ENCODE measurements around the gene IL1R2.
A peak's percentile ranks its signal among the peaks of the same experiment; 100 is the strongest.

Gene IL1R2, protein sequence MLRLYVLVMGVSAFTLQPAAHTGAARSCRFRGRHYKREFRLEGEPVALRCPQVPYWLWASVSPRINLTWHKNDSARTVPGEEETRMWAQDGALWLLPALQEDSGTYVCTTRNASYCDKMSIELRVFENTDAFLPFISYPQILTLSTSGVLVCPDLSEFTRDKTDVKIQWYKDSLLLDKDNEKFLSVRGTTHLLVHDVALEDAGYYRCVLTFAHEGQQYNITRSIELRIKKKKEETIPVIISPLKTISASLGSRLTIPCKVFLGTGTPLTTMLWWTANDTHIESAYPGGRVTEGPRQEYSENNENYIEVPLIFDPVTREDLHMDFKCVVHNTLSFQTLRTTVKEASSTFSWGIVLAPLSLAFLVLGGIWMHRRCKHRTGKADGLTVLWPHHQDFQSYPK

DNA sequence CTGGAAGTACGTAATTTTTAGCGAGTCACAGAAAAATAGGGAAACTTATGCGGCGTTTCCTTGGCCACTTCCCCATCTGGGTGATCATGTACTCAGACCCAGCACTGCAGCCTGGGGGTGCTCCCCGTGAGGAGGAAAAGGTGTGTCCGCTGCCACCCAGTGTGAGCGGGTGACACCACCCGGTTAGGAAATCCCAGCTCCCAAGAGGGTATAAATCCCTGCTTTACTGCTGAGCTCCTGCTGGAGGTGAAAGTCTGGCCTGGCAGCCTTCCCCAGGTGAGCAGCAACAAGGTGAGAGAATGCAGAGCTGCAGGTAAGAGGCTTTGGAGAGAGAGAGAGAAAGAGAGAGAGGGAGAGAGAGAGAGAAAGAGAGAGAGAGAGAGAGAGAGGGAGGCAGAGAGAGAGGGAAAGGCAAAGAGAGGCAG is at the start of gene IL1R2:
Gene IL1R2, plus strand, starts transcription at position 240 of the 425 bp plus-strand sequence. CDS start 16,616 bp downstream, outside the sequence.
- DNase-seq (ENCODE audit: low read depth): no peak

DNA sequence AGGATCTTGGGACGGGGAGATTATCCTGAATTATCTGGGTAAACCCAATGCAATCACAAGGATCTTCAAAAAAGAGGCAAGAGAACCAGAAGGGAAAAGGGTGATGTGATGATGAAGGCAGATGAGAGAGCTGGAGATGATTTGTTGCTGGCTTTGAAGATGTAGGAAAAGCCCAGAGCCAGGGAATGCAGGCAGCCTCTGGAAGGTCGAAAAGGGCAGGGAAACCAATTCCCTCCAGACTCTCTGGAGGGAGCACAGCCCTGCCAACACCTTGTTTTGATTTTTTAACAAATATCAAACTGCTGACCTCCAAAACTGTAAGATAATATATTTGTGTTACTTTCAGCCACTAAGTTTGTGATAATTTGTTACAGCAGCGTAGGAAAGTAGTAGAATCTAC is 48.9 kb upstream of the IL1R2 start:
- no peak for DNase-seq (ENCODE audit: low read depth)

DNA sequence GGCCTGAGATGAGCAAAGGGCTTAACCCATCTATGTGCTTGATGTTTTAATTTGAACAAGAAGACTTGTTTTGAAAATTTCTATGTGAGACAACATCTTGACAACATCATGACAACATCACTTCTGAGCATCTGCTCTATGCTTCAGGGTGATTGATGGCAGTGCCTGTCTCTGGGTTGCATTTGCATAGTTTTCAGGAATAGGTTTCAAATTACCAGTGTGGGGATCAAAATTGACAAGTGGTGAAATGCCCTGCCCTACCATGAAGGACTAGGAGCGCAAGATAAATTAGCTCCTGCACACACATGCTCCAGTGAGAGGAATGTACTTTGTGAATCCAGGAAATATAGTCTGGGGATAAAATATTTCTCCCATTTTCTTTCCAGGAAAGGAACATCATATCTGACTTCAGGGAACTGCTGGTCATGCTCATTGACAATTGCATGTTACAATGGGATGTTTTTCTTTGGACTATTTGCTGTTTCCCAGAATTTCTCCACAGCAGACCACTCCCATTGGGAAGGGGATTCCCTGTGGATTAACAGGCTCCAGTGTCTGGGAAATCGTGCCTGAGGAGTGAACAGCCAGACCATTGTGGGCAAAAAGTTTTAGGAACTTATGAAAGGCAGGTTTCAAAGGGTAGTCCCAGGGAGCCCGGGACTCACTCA is 45.3 kb upstream of the IL1R2 start:
- DNase-seq (ENCODE audit: low read depth): no peak

DNA sequence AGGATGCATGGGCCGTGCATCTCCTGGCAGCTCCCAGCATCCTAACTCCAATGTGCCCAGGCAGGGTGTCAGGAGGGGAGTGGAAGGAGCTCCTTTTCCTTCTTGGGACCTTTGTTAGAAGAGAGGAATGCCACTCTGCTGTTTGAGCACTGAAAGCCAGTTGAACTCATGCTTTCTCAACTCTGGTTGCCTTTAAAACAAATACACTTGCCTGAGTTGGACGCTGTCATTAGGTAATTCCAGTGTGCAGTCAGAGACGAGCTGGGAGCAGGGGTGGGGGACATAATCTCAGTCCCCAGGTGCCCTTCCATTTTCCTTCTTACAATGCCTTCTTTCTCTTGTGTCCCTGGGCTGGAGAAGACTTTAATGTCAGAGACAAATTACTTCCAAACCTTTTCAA is 44.4 kb upstream of the IL1R2 start:
- no peak for DNase-seq (ENCODE audit: low read depth)

DNA sequence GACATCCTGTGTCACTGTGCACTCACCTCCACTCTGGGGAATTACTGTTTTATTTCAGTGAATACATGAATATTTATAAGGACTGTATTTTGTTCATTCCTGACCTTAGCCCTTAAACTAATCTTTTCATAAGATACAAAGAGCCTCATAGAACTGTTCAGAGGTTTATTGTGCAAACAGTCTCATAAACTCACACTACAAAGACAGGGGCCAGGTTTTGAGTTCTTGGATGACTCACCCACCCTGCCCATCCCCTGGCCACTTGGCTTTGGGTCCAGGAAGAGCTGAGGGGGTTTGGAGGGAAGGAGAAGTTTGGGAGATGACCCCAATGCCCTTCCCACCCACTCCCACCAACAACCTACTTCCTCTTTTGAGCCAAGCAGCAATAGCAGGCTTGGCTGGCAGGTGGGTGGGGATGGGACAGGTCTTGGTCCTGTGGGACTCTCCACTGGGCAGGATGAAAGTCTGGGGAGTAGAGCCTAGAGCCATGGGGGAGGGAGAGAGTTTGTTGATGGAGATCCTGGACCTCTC is 43.1 kb upstream of the IL1R2 start:
- DNase-seq (ENCODE audit: low read depth): no peak

DNA sequence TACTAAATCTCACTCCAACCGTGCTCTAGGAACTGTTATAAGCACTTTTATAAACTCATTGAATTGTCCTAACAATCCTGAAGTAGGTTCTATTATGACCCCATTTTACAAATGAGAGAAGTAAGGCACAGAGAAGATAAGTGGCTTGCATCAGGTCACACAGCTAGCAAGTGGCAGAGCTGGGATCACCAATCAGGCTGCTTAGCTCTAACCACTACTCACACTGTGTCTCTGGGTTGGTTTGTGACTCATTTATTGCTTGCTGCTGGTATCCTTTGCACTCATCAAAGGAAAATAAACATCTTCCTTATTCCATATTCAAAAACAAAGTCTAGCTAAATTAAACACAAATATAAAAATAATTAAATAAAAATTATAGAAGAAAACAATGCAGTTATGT is 42.5 kb upstream of the IL1R2 start:
- DNase-seq (ENCODE audit: low read depth): no peak

DNA sequence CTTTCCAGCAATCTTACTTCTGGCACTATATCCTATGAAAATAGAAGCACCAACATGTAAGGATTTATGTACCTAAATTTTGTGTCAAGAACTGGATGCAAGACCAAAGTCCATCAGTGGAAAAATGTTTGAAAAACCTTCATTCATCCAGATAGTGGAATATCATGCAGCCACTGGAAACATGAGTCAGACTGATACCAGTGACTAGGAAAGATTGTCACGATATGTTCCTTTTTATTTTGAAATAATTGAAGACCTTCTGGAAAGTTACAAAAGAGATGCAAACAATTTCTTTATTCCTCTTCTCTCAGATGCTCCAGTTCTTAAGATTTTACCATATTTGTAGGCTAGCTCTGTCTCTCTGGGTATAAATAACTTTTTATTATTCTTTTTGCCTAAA is 40.5 kb upstream of the IL1R2 start:
- DNase-seq (ENCODE audit: low read depth): no peak

DNA sequence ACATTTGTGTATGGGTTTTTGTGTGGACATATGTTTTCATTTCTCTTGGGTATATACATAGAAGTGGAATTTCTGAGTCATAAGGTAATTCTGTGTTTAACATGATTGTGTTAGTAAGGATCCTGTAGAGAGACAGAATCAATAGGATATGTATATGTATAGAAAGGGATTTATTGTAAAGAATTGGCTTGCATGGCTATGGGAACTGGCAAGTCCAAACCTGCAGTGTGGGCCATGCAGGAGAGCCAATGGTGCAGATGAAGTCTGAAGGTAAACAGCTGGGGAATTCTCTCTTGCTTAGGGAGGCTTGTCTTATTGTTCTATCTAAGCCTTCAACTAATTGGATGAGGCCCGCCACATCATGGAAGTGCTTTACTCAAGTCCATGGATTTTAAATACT is 39.2 kb upstream of the IL1R2 start:
- DNase-seq (ENCODE audit: low read depth): no peak

DNA sequence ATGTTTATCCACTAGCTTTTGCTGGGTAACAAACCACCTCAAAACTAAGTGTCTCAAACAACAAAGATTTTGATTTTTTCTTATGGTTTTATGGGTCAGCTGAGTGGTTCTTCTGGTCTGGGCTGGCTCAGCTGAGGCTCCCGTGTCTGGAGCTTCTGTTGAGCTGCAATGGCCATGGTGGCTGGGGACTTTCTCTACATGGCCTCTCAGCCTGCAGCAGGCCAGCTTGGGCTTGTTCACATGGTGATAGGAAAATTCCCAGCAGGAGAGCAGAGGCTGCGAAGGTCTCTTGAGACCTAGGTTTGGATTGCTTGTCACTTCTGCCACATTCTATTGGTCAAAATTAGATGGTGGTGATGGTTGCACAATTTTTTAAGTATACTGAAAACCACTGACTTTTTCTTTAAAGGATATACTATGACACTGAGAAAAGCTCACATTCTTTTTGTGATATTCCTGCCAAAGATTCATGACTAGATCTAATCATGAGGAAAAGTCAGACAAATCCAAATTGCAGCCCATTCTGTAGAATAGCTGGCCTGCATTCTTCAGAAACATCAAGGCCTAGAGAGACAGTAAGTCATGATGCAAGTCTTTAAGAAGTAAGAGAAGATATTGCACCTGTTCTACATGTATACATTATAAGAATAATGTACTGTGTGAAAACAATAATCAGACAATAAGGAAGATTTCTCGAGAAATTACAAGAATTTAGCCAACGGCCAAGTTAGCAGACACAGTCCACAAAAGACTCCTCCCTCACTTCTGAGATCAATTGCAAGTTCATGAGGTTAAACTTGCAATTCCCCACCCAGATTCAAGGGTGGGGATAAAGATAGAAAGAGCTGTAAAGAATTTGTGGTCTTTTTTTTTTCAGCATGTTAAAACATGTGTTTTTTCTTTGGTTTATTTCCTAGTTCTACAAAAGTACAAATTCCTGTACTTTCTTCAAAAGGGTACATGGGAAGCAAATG is 35.0 kb upstream of the IL1R2 start:
- no peak for DNase-seq (ENCODE audit: low read depth)

DNA sequence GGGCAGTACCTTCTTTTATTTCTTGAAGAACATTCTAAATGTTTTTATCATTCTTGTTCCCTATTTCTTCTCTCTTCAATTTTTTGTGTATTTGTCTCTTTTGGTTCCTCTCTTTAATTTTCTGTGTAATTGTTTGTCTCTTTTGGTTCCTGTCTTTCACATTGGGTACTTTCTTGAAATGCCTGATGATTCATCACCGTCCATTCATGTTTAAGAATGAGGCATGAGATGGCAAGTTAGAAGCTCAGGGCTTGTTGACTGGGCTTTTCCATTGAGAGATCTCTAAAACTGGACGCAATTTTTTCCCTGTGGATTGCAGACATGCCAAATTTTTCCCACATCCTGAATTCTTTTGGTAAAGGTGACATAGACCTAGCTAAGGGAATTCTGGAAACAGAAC is 33.7 kb upstream of the IL1R2 start:
- DNase-seq (ENCODE audit: low read depth): peak; percentile 23

DNA sequence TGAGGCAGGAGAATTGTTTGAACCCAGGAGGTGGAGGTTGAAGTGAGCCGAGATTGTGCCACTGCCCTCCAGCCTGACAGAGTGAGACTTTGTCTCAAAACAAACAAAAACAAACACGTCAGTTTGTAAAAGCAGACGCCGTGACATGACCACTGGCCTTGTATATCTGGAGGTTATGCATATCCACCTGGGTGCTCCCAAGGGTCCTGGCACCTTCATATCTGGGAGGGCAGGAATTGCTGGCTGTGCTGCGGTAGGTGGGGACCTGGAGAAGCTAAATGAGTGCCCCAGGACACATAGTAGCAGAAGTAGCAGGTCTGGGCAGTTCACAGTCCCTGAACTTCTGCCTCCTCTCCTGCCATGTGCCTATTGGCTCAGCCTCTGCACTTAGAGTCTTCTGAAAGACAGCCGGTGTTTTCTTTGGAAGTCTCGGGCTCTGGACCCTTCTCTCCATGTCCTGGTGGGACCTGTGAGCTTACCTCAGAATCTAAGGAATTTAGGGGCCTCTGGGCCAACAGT is 30.9 kb upstream of the IL1R2 start:
- no peak for DNase-seq (ENCODE audit: low read depth)

DNA sequence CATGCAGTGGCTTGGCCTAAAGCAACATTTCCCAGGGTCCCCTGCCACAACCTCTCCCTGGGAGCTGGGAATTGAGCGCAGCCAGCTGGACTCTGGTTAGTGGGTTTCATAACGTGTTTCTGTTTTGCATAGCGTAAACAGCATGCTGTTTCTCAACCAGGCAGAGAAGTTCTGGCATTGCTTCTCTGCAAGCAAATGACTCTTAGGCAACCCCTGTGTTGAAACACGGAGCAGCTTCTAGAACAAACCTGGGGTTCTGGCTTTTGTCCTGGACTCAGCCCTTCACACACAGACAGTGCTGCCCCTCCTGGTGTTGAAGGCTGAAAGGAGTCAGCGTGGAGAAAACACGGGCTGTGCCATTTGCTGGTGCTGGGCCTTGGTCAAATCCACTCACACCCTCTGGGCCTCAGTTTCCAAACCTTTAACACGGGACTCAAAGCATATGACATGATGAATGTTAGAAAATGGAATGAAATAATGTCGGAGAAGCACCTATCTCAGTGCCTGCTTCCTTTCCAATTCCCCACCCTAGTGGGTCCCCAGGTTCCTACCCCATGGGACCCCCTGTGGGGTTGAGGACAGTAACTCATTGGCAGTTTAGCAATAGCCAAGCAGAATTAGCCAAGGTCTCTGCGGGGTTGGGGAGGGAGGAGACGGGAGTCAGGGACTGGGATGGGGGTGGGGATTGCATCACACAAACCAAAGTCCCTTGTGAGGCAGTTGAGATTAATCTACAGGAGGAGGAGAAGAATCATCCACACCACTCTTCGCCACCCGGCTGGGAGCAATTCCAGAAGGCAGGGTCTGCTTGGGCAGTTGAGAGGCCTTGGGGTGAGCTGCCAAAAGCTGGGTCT is 30.2 kb upstream of the IL1R2 start:
- peak; percentile 62 for DNase-seq (ENCODE audit: low read depth)

DNA sequence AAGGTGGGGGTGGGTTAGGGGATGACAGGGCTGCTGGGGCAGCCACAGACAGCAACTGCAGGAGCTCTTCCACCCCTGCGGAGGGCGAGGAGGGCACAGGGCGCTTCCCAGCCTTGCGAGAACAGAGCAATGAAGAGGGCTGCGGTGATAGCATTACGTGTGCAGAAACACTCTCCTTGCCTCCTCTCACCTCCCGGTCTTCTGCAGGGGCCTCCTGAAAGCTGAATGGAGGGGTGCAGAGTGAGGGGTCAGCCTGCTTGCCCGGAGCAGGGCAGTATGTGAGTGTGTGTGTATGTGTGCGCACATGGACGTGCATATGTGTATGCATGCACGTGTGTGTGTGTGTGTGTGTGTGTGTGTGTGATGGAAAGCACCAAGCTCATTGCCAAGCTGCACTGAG is 29.5 kb upstream of the IL1R2 start:
- DNase-seq (ENCODE audit: low read depth): no peak

DNA sequence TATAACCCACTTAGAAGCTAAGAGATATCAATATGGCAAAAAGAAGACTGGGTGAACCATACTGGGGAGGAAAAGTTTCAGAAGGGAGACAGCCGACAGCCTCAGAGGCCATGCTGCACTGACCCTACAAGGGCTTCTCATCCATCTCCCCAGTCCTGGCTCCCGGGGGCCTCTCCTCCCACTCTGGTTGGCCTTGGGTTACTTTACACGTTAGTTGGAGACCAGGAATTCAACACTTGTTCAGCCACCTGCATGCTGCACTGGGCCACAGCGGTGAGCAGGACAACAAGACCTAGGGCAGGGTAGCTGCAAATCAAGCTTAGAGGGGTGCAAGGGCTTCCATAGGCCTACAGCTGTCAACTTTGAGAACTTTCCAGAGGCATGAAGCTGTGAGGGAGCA is 28.6 kb upstream of the IL1R2 start:
- DNase-seq (ENCODE audit: low read depth): no peak

DNA sequence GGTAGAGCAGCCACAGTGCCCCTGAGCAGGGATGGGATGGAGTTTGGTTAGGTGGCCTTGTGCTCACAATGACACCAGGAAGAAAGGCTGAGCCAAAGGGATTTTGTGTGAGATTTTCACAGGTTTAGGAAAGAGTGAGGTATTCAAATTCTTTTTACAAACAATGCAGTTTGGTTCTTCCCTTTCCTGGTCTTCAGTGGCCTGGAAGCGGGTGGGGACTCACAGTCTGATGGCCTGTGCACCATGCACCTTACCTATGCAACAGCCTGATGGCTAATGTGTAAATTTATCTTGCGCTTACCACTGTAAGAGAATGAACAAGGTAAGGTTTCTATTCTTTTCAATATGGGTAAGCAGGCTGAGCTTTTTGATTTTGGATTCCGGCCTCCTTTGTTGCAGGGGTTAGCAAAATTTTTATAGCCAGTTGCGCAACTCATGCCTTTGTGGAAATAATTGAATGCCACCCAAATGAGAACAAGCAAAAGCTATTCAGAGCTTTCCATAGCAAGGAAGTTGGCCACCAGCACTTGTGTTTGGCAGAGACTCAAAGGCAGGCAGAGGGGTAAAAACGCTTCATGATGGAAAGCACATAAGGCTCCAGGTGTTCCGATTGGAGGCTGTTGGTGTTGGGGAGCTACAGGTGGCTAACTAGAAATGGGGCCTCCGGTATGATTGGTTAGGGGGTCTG is 23.8 kb upstream of the IL1R2 start:
- no peak for DNase-seq (ENCODE audit: low read depth)

DNA sequence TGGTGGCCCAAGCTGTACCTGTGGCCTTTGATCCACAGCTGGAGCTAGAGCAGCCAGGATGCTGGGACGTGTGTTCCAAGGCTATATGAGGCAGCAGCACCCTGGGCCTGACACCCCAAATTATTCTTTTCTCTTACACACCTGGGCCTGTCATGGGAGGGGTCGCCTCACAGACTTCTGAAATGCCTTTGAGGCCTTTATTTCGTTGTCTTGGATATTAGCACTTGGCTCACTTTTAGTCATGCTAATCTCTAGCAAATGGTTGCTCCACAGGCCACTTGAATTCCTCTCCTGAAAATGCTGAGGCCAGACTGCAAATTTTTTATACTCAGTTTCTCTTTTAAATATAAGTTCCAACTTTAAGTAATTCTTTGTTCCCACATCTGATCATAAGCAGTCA is 22.0 kb upstream of the IL1R2 start:
- no peak for DNase-seq (ENCODE audit: low read depth)

DNA sequence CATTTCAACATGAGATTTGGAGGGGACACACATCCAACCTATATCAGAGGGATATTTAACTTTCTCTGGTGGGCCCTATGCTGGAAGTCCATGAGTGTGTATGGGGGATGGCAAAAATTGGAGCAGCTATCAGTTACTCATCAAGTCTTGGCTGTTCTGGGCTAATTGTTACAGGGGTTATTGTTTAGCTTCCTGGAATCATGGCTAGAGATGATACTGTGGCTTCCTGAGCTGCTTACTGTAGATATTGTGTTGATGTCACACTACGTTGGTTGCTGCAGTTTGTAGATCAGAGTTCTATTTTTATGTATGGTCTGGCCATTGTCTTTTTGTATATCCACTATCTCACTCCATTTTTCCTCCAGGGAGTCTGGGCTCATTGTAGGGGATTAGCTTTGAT is 20.9 kb upstream of the IL1R2 start:
- DNase-seq (ENCODE audit: low read depth): no peak

DNA sequence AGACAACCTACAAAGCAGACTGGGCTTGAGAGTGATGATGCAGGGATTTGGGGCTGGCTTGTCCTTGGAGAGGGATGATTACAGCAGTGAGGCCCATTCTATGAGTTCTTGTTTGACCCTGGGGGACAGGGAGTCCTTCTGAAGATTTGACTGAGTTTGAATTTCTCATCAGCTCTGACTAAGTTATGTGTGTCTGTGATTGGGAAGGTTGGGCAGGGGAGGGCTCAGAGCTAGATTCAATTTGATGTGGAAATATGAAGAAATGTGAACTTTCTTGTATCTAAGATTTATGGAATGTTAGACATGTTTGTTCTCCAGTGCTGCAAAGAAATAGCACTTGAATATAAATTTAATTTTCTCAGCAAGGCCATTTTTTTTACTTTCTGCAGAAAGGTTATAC is 19.9 kb upstream of the IL1R2 start:
- DNase-seq (ENCODE audit: low read depth): no peak

DNA sequence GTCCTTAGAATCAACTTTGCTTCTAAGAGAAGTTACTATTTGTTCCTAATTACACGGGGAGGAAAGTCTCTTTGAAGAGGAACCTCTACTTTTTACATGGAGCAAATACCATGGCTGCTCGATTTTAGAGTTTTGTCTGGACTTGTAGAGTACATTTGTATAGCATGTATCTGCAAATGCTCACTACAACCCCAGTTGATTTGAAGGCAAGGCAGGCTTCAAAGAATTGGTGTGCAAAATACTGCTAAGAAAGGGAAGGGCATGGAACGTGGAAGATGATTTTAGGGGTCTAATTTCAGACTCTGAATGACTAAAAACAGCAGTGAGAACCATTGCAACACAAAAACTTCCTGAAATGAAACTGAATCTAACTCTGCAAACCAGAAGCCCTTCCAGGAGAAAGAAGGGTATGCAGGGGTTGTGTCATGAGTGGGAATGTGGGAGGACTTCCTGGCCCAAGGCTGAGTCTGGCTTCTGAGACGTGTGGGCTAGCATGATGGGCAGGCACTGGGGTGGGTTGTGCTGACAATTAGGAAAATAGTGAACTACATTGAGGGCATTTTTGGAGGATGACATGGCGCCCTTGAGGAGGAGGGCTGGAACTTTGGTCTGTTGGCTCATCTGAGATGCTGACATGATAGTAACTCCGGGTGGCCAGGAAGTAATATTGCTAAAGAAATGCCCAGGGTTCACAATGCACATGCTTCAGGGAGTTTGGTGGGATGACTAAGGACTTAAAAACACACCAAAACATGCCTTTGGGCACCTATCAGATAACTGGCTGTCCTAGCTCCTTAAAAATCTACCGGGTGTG is 18.9 kb upstream of the IL1R2 start:
- DNase-seq (ENCODE audit: low read depth): peak; percentile 48

DNA sequence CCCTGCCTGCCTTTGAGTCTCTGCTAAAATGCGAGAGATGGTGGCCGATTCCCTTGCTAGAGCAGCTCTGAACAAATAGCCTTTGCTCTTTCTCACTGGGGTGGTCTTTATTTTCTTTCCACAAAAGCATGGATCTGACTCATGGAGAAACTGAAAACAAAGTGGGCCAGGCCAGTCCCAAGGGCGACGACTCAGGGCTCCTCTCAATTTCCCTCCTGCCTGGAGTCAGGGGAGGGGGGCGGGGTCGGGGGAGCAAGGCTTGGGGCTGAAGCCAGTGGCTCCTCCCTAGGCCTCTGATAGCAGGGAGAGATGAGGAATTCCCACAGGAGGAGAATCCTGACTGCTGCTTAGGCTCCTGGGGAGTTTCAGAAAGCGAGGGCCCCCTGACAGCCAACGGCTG is 17.1 kb upstream of the IL1R2 start:
- no peak for DNase-seq (ENCODE audit: low read depth)

All from non-pigmented ciliary epithelial cell (primary cell).